ENCODE data around the gene VWCE. TPM values are rescaled to one million over a fixed set of nuclear protein-coding genes. Genes with fewer than 3 reads are reported as not detected.

Gene VWCE
- total RNA-seq, 1 experiment from 2014 or later = 20.6 TPM

- no peaks in the 10 kb centered on the region for H3K9me3 Mint-ChIP-seq
- no peak overlapping the region for H2BK20ac ChIP-seq (ENCODE audit: low read depth, low read length, poor library complexity, severe bottlenecking)
- no CpG with 5 or more reads among the region's 1 CpG for WGBS (ENCODE audit: extremely low coverage, insufficient read length, low lambda C conversion rate)
- peaks cover 15% of the 10 kb centered on the region for H3K27me3 Mint-ChIP-seq (ENCODE audit: low read depth)
- H3K4me3 Mint-ChIP-seq = no peak overlapping the region; a peak in 1 of 5 replicates
- no peak overlapping the region for H4K8ac ChIP-seq (replicated peaks; ENCODE audit: insufficient read length, low read depth, low read length)
- no peaks in the 10 kb centered on the region for H3K9me3 ChIP-seq (ENCODE audit: control insufficient read depth, low read depth, low read length)
- no peak overlapping the region for H3K14ac ChIP-seq (ENCODE audit: insufficient read depth, low read length)
- H3K56ac ChIP-seq (ENCODE audit: insufficient read length, low read depth, low read length) = no peak overlapping the region
- no peak overlapping the region for H2BK15ac ChIP-seq (ENCODE audit: low read depth, low read length)
- peaks cover 14% of the 10 kb centered on the region for H3K23me2 ChIP-seq (ENCODE audit: insufficient read length, low read depth, low read length, poor library complexity, severe bottlenecking)
- H3K9ac ChIP-seq (ENCODE audit: extremely low read depth, insufficient read length, low read length) = no peak overlapping the region
- H4K5ac ChIP-seq (ENCODE audit: insufficient read length, low read depth, low read length) = no peak overlapping the region
- H3K4me1 Mint-ChIP-seq = peaks cover 28 to 32% of the 10 kb centered on the region in 2 experiments
- no peak overlapping the region for H3K27ac ChIP-seq (ENCODE audit: insufficient read length, low read depth, low read length)
- DNase-seq = no peak
- peak overlapping the region in 2 of 3 experiments; percentile 9 to 14; a peak in 3 of 7 replicates for H3K27ac Mint-ChIP-seq
- no peak overlapping the region for H2BK5ac ChIP-seq (ENCODE audit: insufficient read length, low read length)
- H2AFZ ChIP-seq (ENCODE audit: low read length) = no peak overlapping the region
- no peak overlapping the region for H3K4ac ChIP-seq (ENCODE audit: low read depth, low read length)
- H3K4me1 ChIP-seq (ENCODE audit: insufficient read depth, low read length) = no peaks in the 10 kb centered on the region
- H3K23ac ChIP-seq (ENCODE audit: insufficient read length, low read depth, low read length) = no peak overlapping the region
- no peaks in the 10 kb centered on the region for H3K79me1 ChIP-seq (ENCODE audit: insufficient read depth, low read depth, low read length, poor library complexity, severe bottlenecking)
- no peak overlapping the region for H3T11ph ChIP-seq (ENCODE audit: low read length)
- peaks cover 21 to 58% (median 45%) of the 10 kb centered on the region in 3 experiments; a peak in 6 of 7 replicates for H3K36me3 Mint-ChIP-seq (ENCODE audit: insufficient read depth in 1 of 3, low read depth in 3 of 3)
- H3K79me2 ChIP-seq (ENCODE audit: insufficient read depth, low read length) = no peaks in the 10 kb centered on the region
- H2BK120ac ChIP-seq (ENCODE audit: low read depth, low read length, poor library complexity, severe bottlenecking) = no peak overlapping the region
- no peak overlapping the region for H2AK5ac ChIP-seq (ENCODE audit: insufficient read length, low read length)
- no peak overlapping the region for H3K18ac ChIP-seq (ENCODE audit: insufficient read length, low read depth, low read length)
- H3K4me2 ChIP-seq (ENCODE audit: insufficient read depth, insufficient read length, low read length) = no peak overlapping the region
- peaks cover 3% of the 10 kb centered on the region; the same call in 1 of the 2 replicates for H3K27me3 ChIP-seq (ENCODE audit: insufficient read depth, low read length)
- no peak overlapping the region for H4K91ac ChIP-seq (ENCODE audit: insufficient read length, low read depth, low read length)
- no peak for TF ChIP-seq CTCF (conservative IDR thresholded peaks at IDR 0.05)
- H4K20me1 ChIP-seq (ENCODE audit: control insufficient read depth, insufficient read depth, insufficient read length) = no peaks in the 10 kb centered on the region
- no peak overlapping the region for H2BK12ac ChIP-seq (ENCODE audit: insufficient read length, low read depth, low read length)
Observed at GRCh38 chr11:61297341-61297740, 2.2 kb upstream of the VWCE start.

Data from H9 (cell line).